Muscle of leg (tissue), 11 donors: ENCODE results near the gene BASP1. TPM values are rescaled to one million over a fixed set of nuclear protein-coding genes. Genes with fewer than 3 reads are reported as not detected.
"Not testable (repeated sequence)": the region's sequence is repeated elsewhere in the genome, so short reads cannot be mapped to it uniquely, and the experiment has no call there.

Experiments used
- DNase-seq: peaks from one replicate; pipeline ENCODE4 v3.0.0; 2013
- H3K27ac ChIP-seq: one replicate; pipeline ENCODE4 v1.5.1; 2013; ENCODE audit warnings: mild to moderate bottlenecking, low read length, control low read depth
- H3K27me3 ChIP-seq: one replicate; pipeline ENCODE4 v1.6.1; 2013; ENCODE audit warnings: low read length; ENCODE audit not compliant: control insufficient read depth, insufficient read depth
- H3K36me3 ChIP-seq: one replicate; pipeline ENCODE4 v1.6.1; 2013; ENCODE audit warnings: low read length; ENCODE audit not compliant: control insufficient read depth, insufficient read depth
- H3K4me1 ChIP-seq: one replicate; pipeline ENCODE4 v1.6.1; 2013; ENCODE audit warnings: low read length; ENCODE audit not compliant: control insufficient read depth, insufficient read depth
- H3K4me3 ChIP-seq: one replicate; pipeline ENCODE4 v1.5.1; 2013; ENCODE audit warnings: low read length, control low read depth
- H3K9me3 ChIP-seq: replicated peaks from 2 replicates; pipeline ENCODE4 v1.6.1; 2013; ENCODE audit warnings: low read depth, low read length; ENCODE audit not compliant: control insufficient read depth
- WGBS: methylation state at CpG from one replicate; pipeline ENCODE4 v1.1.5; 2013; ENCODE audit warnings: missing lambda C conversion rate; ENCODE audit not compliant: insufficient coverage; 5-methylcytosine and 5-hydroxymethylcytosine counted together
- polyA plus RNA-seq, 8 donors: library from polyadenylated mRNA; unstranded; fragments of 120-200 nt; gene quantifications; one replicate each; pipeline versions ENCODE4 v1.2.1 to v1.2.3, GENCODE V29; 2013; ENCODE audit warnings: inconsistent platforms in 1 of 8, low replicate concordance in 1 of 8; ENCODE audit not compliant: insufficient read length in 8 of 8, insufficient read depth in 1 of 8
- total RNA-seq: library from RNA; stranded (reverse); fragments of 120-200 nt; gene quantifications from one replicate; pipeline ENCODE4 v1.2.4, GENCODE V29; 2013

BASP1 gene
- total and polyA plus RNA-seq, 9 donors, result 18.1 to 61.2 (median 29.8) TPM

DNA sequence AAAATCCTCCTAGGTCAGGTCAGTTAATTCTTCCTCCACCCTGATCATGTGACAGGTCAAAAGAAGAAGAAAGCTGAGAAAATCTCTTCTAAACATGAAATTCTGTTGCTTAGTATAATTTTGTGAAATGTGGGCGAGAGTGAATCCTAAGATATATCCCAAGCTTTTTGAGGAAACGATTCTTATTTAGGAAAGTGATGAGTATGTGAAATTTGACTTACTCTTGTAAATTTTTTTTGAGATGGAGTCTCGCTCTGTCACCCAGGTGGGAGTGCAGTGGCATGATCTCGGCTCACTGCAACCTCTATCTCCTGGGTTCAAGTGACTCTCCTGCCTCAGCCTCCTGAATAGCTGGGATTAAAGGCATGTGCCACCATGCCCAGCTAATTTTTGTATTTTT is 93.1 kb downstream of the BASP1 start:
- H3K27me3 ChIP-seq, H3K36me3 ChIP-seq, H3K4me1 ChIP-seq, H3K4me3 ChIP-seq, H3K27ac ChIP-seq, DNase-seq, H3K9me3 ChIP-seq: not testable (repeated sequence)
- 67% methylated on average over 1 of the region's 4 CpGs for WGBS

DNA sequence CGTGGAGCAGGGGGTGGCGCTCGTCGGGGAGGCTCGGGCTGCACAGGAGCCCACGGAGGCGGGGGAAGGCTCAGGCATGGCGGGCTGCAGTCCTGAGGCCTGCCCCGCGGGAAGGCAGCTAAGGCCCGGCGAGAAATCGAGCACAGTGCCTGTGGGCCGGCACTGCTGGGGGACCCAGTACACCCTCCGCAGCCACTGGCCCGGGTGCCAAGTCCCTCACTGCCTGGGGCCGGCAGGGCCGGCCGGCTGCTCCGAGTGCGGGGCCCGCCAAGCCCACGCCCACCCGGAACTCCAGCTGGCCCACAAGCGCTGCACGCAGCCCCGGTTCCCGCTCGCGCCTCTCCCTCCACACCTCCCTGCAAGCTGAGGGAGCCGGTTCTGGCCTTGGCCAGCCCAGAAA is 94.4 kb downstream of the BASP1 start:
- H3K27ac ChIP-seq, H3K4me3 ChIP-seq, H3K4me1 ChIP-seq, H3K9me3 ChIP-seq, H3K36me3 ChIP-seq, H3K27me3 ChIP-seq, DNase-seq: not testable (repeated sequence)
- WGBS, result 97% methylated on average over 5 of the region's 31 CpGs

DNA sequence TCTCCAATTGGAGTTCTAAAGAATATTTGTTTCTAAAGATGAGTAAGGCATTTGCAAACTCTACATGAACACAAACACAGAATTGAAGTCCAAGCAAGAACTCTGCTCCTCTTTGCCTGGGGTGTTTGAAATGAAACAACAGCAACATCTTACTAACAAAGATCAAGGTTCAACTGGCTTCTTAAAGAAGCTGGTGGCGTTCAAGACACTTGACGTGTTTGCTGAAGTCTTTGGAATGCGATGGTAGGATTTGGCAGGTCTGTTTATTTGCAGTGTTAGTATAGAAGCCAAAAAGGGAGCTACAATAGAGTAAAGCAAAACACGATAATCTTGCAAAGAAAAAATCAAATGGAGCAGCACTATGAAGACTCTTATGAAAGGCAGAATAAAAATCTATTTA is 94.9 kb downstream of the BASP1 start:
- Histone ChIP-seq H3K36me3 (no peaks in the 10 kb centered on the region), H3K9me3 (no peaks in the 10 kb centered on the region), H3K4me1 (no peaks in the 10 kb centered on the region), H3K27ac (no peak overlapping the region), H3K27me3 (no peaks in the 10 kb centered on the region), H3K4me3 (no peak overlapping the region)
- 40% methylated on average over 1 of the region's 4 CpGs for WGBS
- DNase-seq, result no peak

DNA sequence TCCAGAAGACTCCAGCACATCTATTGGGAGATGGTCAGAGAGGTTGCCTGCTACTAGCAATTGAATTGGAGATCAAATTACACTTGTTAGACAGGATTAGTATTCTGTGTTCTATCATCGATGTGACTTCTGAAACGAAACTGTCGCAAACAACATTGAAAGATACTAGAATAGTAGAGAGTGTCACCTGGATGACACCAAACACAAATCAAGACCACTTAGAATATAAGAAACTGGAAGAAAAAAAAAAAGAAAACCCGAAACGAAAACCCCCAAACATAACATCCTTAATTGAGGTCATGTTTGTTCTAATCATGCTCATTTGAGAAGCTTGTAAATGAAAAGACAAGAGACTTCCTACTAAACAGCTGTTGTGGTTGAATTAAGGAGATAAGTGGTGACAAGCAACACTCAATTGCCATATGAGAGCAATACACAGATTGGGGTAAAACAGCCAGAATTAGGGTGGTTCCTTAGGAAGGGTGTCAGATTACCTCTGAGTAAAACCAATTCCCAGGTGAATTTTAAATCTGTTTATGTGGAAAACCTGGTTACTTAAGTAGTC is 97.6 kb downstream of the BASP1 start:
- H3K4me3 ChIP-seq, result no peak overlapping the region
- H3K27ac ChIP-seq, result no peak overlapping the region
- H3K9me3 ChIP-seq, result no peaks in the 10 kb centered on the region
- H3K36me3 ChIP-seq, result no peaks in the 10 kb centered on the region
- no peak for DNase-seq
- H3K4me1 ChIP-seq, result no peaks in the 10 kb centered on the region
- WGBS, result no CpG with 5 or more reads among the region's 5 CpGs
- H3K27me3 ChIP-seq, result no peaks in the 10 kb centered on the region

DNA sequence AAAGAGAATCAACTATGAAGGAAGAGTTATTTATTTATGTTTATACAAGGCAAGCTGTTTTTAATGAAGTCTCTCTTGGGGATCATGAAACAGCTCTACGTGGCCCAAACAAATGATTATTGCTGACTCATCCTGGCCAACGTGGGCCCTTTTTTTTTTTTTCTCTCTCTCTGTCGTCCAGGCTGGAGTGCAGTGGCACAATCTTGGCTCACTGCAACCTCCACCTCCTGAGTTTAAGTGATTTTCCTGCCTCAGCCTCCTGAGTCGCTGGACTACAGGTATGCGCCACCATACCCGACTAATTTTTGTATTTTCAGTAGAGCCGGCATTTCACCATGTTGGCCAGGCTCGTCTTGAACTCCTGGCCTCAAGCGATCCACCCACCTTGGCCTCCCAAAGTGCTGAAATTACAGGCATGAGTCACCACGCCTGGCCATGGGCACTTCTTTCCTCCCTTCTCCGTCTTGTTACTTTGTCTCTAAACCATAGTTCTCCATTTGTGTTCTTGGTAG is 98.3 kb downstream of the BASP1 start:
- WGBS, result 74% methylated on average over 8 of the region's 11 CpGs
- Histone ChIP-seq H3K36me3 (no peaks in the 10 kb centered on the region), H3K27ac (no peak overlapping the region), H3K9me3 (no peaks in the 10 kb centered on the region), H3K27me3 (no peaks in the 10 kb centered on the region), H3K4me1 (no peaks in the 10 kb centered on the region), H3K4me3 (no peak overlapping the region)
- DNase-seq, result no peak

DNA sequence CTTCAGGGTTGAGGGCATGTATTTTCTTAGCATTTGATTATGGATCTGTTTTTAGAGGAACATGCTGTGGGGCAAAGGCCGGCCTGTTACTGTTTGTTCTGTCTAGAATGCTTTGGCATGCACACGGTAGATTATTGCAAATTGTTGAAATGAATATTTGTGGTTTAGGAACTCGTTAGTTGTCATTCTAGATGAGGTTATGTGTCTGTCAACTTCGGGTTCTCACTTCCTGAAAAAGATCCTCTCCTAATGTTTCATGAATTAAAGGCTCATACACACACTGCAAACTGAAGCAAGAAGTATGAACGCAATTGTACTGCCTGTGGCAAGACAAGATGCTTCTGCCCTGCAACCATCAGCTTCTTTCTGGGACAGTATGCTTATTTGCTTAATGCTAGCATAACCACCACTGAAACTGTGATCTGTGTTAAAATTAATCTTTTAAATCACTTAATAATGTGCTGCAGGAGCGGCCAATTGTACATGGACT is 99.6 kb downstream of the BASP1 start:
- peak; percentile 13 for DNase-seq
- Histone ChIP-seq H3K4me1 (no peaks in the 10 kb centered on the region), H3K27me3 (no peaks in the 10 kb centered on the region), H3K27ac (no peak overlapping the region), H3K36me3 (no peaks in the 10 kb centered on the region), H3K9me3 (no peaks in the 10 kb centered on the region), H3K4me3 (no peak overlapping the region)
- 40% methylated on average over 2 of the region's 6 CpGs for WGBS

DNA sequence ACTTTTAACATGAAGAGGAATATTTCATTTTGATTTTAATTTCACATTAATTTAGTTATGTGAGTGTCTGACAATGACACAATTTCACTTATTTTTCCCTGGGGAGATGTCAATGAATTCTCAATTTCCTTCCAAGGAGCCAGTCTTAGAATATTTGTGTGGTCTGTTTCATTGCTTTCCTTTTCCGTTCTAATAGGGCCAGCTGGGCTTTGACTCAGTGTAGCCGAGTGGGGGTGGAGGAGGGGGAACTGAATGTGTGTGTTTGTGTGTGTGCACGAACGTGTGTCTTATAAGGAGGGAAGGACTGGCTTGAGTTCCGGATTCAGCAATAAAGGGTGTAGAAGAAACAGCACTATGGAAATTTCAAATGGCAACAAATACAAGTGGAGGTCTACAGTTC is 100.0 kb downstream of the BASP1 start:
- H3K27ac ChIP-seq, result no peak overlapping the region
- 23% methylated on average over 4 of the region's 5 CpGs for WGBS
- no peaks in the 10 kb centered on the region for H3K4me1 ChIP-seq
- H3K9me3 ChIP-seq, result no peaks in the 10 kb centered on the region
- H3K4me3 ChIP-seq, result no peak overlapping the region
- H3K36me3 ChIP-seq, result no peaks in the 10 kb centered on the region
- DNase-seq, result peak; percentile 30
- H3K27me3 ChIP-seq, result no peaks in the 10 kb centered on the region

DNA sequence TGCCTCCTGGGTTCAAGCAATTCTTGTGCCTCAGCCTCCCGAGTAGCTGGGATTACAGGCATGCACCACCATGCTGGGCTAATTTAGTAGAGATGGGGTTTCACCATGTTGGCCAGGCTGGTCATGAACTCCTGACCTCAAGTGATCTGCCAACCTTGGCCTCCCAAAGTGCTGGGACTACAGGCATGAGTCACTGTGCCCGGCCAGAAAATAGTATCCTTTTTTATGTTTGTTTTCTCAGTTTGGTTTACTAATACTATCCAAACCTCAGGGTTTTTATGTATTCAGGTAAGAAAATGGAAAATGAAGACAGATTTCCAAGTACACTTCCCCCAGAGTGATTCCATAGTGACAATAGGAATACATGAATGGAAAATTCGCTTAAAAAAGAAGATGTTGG is 101.7 kb downstream of the BASP1 start:
- not testable (repeated sequence) for H3K27me3 ChIP-seq, H3K4me3 ChIP-seq, H3K36me3 ChIP-seq, H3K9me3 ChIP-seq, H3K4me1 ChIP-seq, H3K27ac ChIP-seq, DNase-seq
- WGBS, result 86% methylated on average over 1 of the region's 3 CpGs

DNA sequence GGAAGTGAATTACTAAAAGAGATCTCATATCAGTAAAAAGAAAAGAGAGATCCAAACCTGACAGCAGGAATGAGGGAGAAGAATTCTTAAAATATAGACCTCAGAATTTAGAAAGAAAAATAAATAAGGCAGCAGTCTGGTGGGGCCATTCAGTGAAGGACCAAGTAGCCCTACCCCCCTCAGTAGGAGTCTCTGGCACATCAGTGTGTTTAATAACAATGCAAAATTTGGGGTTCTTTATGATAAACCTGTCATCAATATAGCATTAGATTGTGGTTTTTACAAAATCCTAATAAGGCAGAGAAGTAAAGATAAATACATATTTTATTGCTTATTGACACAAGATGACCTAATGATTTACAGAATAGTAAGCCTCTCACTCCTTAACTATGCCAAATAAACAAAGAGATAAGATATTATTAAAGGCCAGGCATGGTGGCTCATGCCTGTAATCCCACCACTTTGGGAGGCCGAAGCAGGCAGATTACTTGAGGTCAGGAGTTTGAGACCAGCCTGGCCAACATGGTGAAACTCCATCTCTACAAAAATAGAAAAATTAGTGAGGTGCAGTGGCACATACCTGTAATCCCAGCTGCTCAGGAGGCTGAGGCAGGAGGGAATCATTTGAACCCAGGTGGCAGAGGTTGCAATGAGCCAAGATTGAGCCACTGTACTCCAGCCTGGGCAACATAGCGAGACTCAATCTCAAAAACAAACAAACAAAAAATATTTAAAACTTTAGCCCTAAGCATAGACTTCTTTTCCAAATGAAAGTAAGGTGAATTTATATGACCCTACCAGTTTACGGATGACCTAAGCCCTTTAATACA is 108.6 kb downstream of the BASP1 start:
- Histone ChIP-seq H3K27ac (no peak overlapping the region), H3K4me3 (no peak overlapping the region), H3K36me3 (no peaks in the 10 kb centered on the region), H3K4me1 (no peaks in the 10 kb centered on the region), H3K27me3 (no peaks in the 10 kb centered on the region), H3K9me3 (no peaks in the 10 kb centered on the region)
- no peak for DNase-seq
- WGBS, result no CpG with 5 or more reads among the region's 3 CpGs
